Stimulated activated CD8-positive, alpha-beta memory T cell treated with anti-CD3 and anti-CD28 coated beads, Interleukin-12 subunit alpha, Interleukin-12 subunit beta, amount 100 ng/mL, for 4 hours (primary cell): ENCODE measurements around the gene IPO5.

Experiments used
- DNase-seq: peaks from one replicate; pipeline ENCODE4 v3.0.0-alpha.2; 2020; ENCODE audit warnings: low read depth

IPO5 gene

DNA sequence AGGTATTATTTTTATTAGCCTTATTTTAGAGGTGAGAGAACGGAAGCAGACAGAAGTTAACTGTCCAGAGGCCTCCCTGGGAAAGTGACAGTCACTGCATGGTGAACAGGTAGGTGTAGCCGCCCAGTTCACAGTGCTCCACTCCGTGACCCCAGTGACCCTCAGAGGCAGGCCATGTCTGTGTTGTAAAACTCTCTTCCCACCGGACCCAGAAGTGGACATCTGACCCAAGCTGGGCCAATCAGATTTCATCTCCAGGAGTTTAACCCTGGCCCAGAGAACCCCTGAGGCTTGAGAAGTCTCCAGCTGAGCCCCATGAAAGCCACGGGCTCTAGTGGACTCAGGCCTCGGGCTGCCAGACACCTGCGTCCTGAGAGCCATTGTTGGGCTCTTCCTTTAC lies 105.8 kb downstream of the IPO5 start:
- DNase-seq: no peak

DNA sequence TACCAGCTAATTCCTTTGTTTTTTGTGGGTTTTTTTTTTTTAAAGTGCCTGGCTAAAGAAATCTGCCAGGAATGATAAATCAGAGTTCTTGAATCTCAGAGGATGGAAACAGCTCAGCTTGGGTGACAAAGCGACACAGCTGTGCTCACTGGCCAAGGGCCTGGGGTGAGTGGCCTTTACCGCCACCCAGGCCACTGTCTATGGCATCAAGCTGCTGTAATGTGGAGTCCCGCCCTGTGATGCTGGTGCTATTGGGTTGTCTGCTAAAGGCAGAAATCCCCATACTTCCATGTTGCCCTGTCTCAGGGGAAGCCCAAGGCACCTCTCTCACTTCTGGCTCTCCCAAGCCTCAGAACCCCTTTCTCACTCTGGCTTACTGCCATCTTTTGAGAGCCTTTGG lies 106.8 kb downstream of the IPO5 start:
- DNase-seq: no peak

GRCh38 chr13:98065468-98065867 lies 112.0 kb downstream of the IPO5 start:
- DNase-seq: no peak

DNA sequence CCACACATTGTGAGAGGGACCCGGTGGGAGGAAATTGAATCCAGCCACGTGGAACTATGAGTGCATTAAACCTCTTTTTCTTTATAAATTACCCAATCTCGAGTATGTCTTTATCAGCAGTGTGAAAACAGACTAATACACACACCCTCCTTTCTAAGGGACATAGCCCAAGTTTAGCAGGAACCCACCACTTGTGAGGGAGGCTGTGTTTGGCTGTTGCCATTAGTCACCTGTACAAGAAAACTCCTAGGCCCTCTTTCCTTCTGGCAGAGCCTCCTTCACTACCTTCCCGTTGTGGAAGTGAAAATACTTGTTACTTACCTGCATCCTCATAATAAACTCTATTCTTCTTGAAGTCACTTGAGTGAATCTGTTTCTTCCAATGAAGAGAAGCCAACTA lies 113.2 kb downstream of the IPO5 start:
- no peak for DNase-seq

GRCh38 chr13:98068521-98068920 lies 115.0 kb downstream of the IPO5 start:
- no peak for DNase-seq

DNA sequence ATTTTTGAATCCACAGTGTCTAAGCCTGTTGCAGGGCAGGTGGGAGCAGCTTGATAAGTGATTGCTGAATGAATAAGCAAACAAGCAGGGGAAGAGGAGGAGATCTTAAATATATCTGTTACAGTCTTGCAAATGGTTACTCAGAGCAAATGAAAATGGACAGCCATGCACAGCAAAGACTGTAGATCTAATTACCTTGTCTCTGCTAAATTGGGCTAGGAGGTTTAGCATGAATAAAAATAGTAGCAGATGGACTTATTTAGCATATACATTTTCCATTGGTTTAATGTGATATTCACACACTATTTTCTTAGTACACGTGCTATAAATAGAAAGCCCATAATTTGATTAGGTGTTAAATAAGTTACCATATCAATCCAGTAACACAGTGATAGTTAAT lies 116.5 kb downstream of the IPO5 start:
- no peak for DNase-seq

DNA sequence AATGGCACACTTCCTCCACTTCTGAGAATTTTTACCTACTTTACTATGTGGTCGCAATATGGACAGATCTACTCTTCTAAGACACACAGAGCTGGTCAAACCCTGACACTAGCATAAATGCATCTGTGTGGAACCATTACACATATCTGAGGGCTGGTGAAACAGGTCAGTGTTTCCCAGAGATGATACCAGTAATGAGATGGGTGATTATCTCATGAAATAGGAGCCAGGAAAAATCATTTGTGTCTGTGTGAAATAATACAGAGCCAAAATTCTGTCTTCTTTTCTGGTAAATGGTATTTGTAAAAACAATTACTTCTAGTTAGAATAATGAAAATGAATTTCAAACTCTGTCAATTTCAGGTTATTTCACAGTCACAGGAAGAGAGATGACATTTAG lies 117.8 kb downstream of the IPO5 start:
- no peak for DNase-seq

- no peak for DNase-seq
Measured at GRCh38 chr13:98072476-98072875, 119.0 kb downstream of the IPO5 start.
